ENCODE results near the gene TSNAXIP1. TPM values are rescaled to one million over a fixed set of nuclear protein-coding genes. Genes with fewer than 3 reads are reported as not detected.

Gene TSNAXIP1
- total RNA-seq: 0.15 and 0.62 TPM in 2 replicates

GRCh38 chr16:67806428-67807147 lies at the start of gene TSNAXIP1, which contains the start of gene RANBP10:
Gene TSNAXIP1, plus strand, starts transcription at chr16:67806889. Its CDS starts 261 bp downstream, at chr16:67807150.
Gene RANBP10, minus strand, starts transcription at chr16:67806560. Its CDS starts 24 bp downstream, at chr16:67806536.

GRCh38 chr16:67841816-67842508 lies 35.3 kb downstream of the TSNAXIP1 start, which contains the start of gene THAP11:
Gene THAP11, plus strand, starts transcription at chr16:67842320. Its CDS starts 235 bp downstream, at chr16:67842555.

GRCh38 chr16:67846320-67847063 lies 39.8 kb downstream of the TSNAXIP1 start, which contains the start of gene NUTF2:
Gene NUTF2, plus strand, starts transcription at chr16:67846933. Its CDS starts 18,198 bp downstream, at chr16:67865131.

GRCh38 chr16:67847064-67847861 lies 40.6 kb downstream of the TSNAXIP1 start, which contains the start of gene CENPT:
Gene CENPT, minus strand, starts transcription at chr16:67847693. Its CDS starts 13,834 bp downstream, at chr16:67833859.

GRCh38 chr16:67872631-67873434 lies 66.1 kb downstream of the TSNAXIP1 start, which contains the start of gene EDC4:
Gene EDC4, plus strand, starts transcription at chr16:67873052. Its CDS starts 210 bp downstream, at chr16:67873262.

Other genes with a start within 250 kb of the TSNAXIP1 start
- gene CTCF, start 244.4 kb upstream of the TSNAXIP1 start, total RNA-seq: 12.5 and 19.1 TPM in 2 replicates
- 0.05 and 1.5 TPM in 2 replicates for gene CARMIL2, start 161.7 kb upstream of the TSNAXIP1 start, total RNA-seq
- 12.9 and 15.7 TPM in 2 replicates for gene ACD, start 146.6 kb upstream of the TSNAXIP1 start, total RNA-seq
- gene PARD6A, start 145.9 kb upstream of the TSNAXIP1 start, total RNA-seq: 0.39 and 0.44 TPM in 2 replicates
- 10.4 and 11.9 TPM in 2 replicates for gene ENKD1, start 140.1 kb upstream of the TSNAXIP1 start, total RNA-seq
- gene C16orf86, start 140.1 kb upstream of the TSNAXIP1 start, total RNA-seq: 2.4 and 12.9 TPM in 2 replicates
- gene GFOD2, start 87.6 kb upstream of the TSNAXIP1 start, total RNA-seq: 8.5 and 11.8 TPM in 2 replicates
- 5.7 and 5.8 TPM in 2 replicates for gene RANBP10, start 329 bp upstream of the TSNAXIP1 start, total RNA-seq
- 36.1 and 45.9 TPM in 2 replicates for gene THAP11, start 35.4 kb downstream of the TSNAXIP1 start, total RNA-seq
- 65.6 and 89.6 TPM in 2 replicates for gene NUTF2, start 40.0 kb downstream of the TSNAXIP1 start, total RNA-seq
- gene CENPT, start 40.8 kb downstream of the TSNAXIP1 start, total RNA-seq: 22.8 and 25.8 TPM in 2 replicates
- 18.2 and 35.9 TPM in 2 replicates for gene EDC4, start 66.2 kb downstream of the TSNAXIP1 start, total RNA-seq
- gene NRN1L, start 78.0 kb downstream of the TSNAXIP1 start, total RNA-seq: not detected in 2 replicates
- gene PSKH1, start 86.4 kb downstream of the TSNAXIP1 start, total RNA-seq: 21.5 and 24.1 TPM in 2 replicates
- 0.62 TPM in 1 of 2 replicates, not detected in the other for gene CTRL, start 125.0 kb downstream of the TSNAXIP1 start, total RNA-seq
- 42.9 and 45.7 TPM in 2 replicates for gene PSMB10, start 130.0 kb downstream of the TSNAXIP1 start, total RNA-seq
- gene LCAT, start 137.2 kb downstream of the TSNAXIP1 start, total RNA-seq: 8.5 and 8.9 TPM in 2 replicates
- 32.1 and 42.1 TPM in 2 replicates for gene SLC12A4, start 161.7 kb downstream of the TSNAXIP1 start, total RNA-seq
- gene DPEP3, start 173.6 kb downstream of the TSNAXIP1 start, total RNA-seq: not detected in 2 replicates
- gene DPEP2, start 192.6 kb downstream of the TSNAXIP1 start, total RNA-seq: not detected in 2 replicates
- not detected in 2 replicates for gene DPEP2NB, start 209.0 kb downstream of the TSNAXIP1 start, total RNA-seq
- 5.5 and 5.8 TPM in 2 replicates for gene DDX28, start 216.3 kb downstream of the TSNAXIP1 start, total RNA-seq
- 4.6 and 4.9 TPM in 2 replicates for gene DUS2, start 216.4 kb downstream of the TSNAXIP1 start, total RNA-seq